DMS153 treated with DMSO at 0.1 percent for 48 hours (cell line): ENCODE measurements around the gene CTAG1A.
"Not testable (repeated sequence)": the region's sequence is repeated elsewhere in the genome, so short reads cannot be mapped to it uniquely, and the experiment has no call there.

ENCODE experiments used
- DNase-seq: peaks from one replicate; lab custom pipeline; 2025; ENCODE audit not compliant: unreplicated experiment; lab: John Stamatoyannopoulos, UW

CTAG1A gene

DNA sequence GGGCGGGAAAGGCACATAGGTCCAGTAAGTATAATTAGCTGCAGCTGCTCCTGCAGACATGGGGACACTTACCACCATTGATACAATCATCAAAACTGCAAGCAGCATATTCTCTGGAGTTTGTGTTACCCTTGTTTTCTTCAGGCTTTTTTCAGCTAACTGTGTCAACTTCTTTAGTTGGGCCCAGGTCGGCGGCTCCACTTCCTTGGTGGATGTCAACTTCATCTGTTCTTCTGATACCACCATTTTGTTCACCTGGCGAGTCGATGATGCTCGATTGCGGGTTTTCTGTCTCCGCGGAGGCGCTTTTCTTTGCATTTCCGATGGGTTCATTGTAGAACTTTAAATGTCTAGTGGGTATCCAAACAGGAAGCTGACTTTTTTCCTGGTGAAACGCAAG is 26.2 kb downstream of the CTAG1A start:
- not testable (repeated sequence) for DNase-seq

DNA sequence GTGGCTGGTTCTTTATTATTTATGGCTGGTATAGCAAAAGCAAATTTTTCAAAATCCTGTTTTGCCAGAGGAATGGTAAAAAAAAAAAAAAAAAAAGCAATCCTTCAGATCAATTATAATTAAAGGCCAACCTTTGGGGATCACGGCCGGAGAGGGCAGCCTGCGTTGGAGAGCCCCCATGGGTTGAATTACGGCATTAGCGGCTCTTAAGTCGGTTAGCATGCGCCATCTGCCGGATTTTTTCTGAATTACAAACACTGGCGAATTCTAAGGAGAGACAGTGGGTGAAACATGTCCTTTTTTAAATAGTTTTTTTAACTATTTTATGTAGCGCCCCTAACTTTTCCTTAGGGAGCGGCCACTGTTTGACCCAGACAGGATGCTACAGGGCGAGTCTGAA is 28.7 kb downstream of the CTAG1A start:
- DNase-seq = not testable (repeated sequence)

GRCh38 chrX:154619182-154619581 is 34.2 kb downstream of the CTAG1A start, which contains the start of gene CTAG1B:
Gene CTAG1B, minus strand, starts transcription at chrX:154619282. Its CDS starts 64 bp downstream, at chrX:154619218.
- DNase-seq = not testable (repeated sequence)

GRCh38 chrX:154620767-154621414 is 36.0 kb downstream of the CTAG1A start:
- DNase-seq = not testable (repeated sequence)

DNA sequence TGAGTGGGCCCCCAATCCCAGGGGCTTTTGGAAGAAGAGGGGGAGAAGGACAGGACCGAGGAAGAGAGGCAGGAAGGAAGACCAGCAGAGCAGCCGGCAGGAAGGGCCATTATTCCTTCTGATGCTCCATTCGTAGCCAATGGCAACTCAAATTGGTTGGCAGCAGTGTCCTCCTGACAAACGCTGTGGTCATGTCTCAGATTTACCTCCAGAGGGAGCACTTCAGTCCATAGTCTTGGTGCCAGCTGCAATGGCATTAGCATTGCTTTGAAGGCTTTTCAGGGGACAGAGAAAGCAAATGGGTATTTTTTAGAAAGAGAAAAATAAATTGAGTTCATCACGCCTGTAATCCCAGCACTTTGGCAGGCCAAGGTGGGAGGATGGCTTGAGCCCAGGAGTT is 44.0 kb downstream of the CTAG1A start:
- not testable (repeated sequence) for DNase-seq

- not testable (repeated sequence) for DNase-seq
Measured at GRCh38 chrX:154630949-154631348, 46.0 kb downstream of the CTAG1A start.

DNA sequence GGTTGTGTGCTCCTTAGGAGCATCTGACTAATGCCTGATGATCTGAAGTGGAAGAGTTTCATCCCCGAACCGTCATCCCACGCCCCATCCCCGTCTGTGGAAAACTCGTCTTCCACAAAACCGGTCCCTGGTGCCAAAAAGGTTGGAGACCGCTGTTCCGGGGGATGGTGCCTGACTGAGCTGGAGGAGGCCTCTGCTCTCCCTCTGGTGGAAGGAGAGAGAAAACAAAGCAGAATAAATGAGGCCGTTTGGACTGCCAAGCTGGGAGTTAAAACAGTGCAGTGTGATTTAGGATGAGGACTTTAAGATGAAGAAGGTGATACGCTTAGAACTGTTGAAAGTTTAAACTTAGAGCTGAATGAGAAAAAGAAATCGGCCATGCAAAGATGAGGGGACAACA is 48.7 kb downstream of the CTAG1A start:
- DNase-seq = not testable (repeated sequence)
